ENCODE measurements around the gene TSR3. TPM values are rescaled to one million over a fixed set of nuclear protein-coding genes. Genes with fewer than 3 reads are reported as not detected.

The TSR3 gene
- total RNA-seq, 1 donor from 2014 or later: 60.6 TPM

GRCh38 chr16:1324286-1324826, 27.3 kb downstream of the TSR3 start:
- no peaks in the 10 kb centered on the region for H3K4me1 ChIP-seq
- DNase-seq (ENCODE audit: extremely low spot score in 2 of 2): no peak
- H3K27me3 ChIP-seq: no peaks in the 10 kb centered on the region
- TF ChIP-seq POLR2AphosphoS5 (IDR thresholded peaks at IDR 0.05; ENCODE audit: insufficient read depth in 1 of 2, low read depth in 1 of 2): no peak
- TF ChIP-seq POLR2A (IDR thresholded peaks at IDR 0.05): no peak
- no peak for TF ChIP-seq CTCF (IDR thresholded peaks at IDR 0.05)
- H3K9me3 ChIP-seq: no peaks in the 10 kb centered on the region
- no peak overlapping the region for H3K27ac ChIP-seq
- no peak overlapping the region for H3K4me3 ChIP-seq
- intact Hi-C loops (cut with DNase I): no loop called here
- peaks cover 0 to 62% of the 10 kb centered on the region in 2 donors for H3K36me3 ChIP-seq

- Histone ChIP-seq H3K27me3 (no peaks in the 10 kb centered on the region), H3K27ac (no peak overlapping the region), H3K4me1 (no peaks in the 10 kb centered on the region), H3K9me3 (no peaks in the 10 kb centered on the region), H3K4me3 (no peak overlapping the region), H3K36me3 (peaks cover 0 to 70% of the 10 kb centered on the region in 2 donors)
- DNase-seq (ENCODE audit: extremely low spot score in 2 of 2): no peak
- TF ChIP-seq POLR2A (IDR thresholded peaks at IDR 0.05) (no peak), POLR2AphosphoS5 (IDR thresholded peaks at IDR 0.05; ENCODE audit: insufficient read depth in 1 of 2, low read depth in 1 of 2) (no peak), CTCF (IDR thresholded peaks at IDR 0.05) (no peak)
- intact Hi-C loops (cut with DNase I): no loop called here
Observed at GRCh38 chr16:1323296-1324239, 28.1 kb downstream of the TSR3 start.

GRCh38 chr16:1322407-1322806, 29.3 kb downstream of the TSR3 start:
- Histone ChIP-seq H3K36me3 (peaks cover 0 to 82% of the 10 kb centered on the region in 2 donors), H3K4me1 (no peaks in the 10 kb centered on the region), H3K27me3 (no peaks in the 10 kb centered on the region), H3K27ac (no peak overlapping the region), H3K4me3 (no peak overlapping the region), H3K9me3 (no peaks in the 10 kb centered on the region)
- TF ChIP-seq CTCF (IDR thresholded peaks at IDR 0.05) (no peak), POLR2A (IDR thresholded peaks at IDR 0.05) (no peak), POLR2AphosphoS5 (IDR thresholded peaks at IDR 0.05; ENCODE audit: insufficient read depth in 1 of 2, low read depth in 1 of 2) (no peak)
- intact Hi-C loops (cut with DNase I): no loop called here
- DNase-seq (ENCODE audit: extremely low spot score in 2 of 2): no peak

- H3K4me1 ChIP-seq: no peaks in the 10 kb centered on the region
- no peaks in the 10 kb centered on the region for H3K27me3 ChIP-seq
- no peak overlapping the region for H3K4me3 ChIP-seq
- H3K27ac ChIP-seq: no peak overlapping the region
- TF ChIP-seq POLR2AphosphoS5 (IDR thresholded peaks at IDR 0.05; ENCODE audit: insufficient read depth in 1 of 2, low read depth in 1 of 2): no peak
- no peak for TF ChIP-seq CTCF (IDR thresholded peaks at IDR 0.05)
- no peak for TF ChIP-seq POLR2A (IDR thresholded peaks at IDR 0.05)
- intact Hi-C loops (cut with DNase I): no loop called here
- H3K9me3 ChIP-seq: no peaks in the 10 kb centered on the region
- H3K36me3 ChIP-seq: peaks cover 0 to 96% of the 10 kb centered on the region in 2 donors
- no peak for DNase-seq (ENCODE audit: extremely low spot score in 2 of 2)
Observed at GRCh38 chr16:1320658-1321240, 30.9 kb downstream of the TSR3 start.
